Uterus (tissue), 4 donors: ENCODE data around the gene TAF11L2. TPM values are rescaled to one million over a fixed set of nuclear protein-coding genes. Genes with fewer than 3 reads are reported as not detected.
"Not testable (repeated sequence)": the region's sequence is repeated elsewhere in the genome, so short reads cannot be mapped to it uniquely, and the experiment has no call there.

Experiments used
- DNase-seq, 2 donors: peaks; one replicate each; pipeline ENCODE4 v3.0.0-alpha.2; 2019 to 2020
- H3K27ac ChIP-seq, 2 donors: fragments of 200-600 bp; sonication (generic); 1 replicate in 1 of 2; 2 replicates in 1 of 2; pipeline ENCODE4 v1.5.1; 2016 to 2018
- H3K27me3 ChIP-seq, 2 donors: fragments of 200-600 bp; sonication (generic); one replicate each; pipeline ENCODE4 v1.5.1; 2018 to 2019; ENCODE audit warnings: control low read depth in 1 of 2
- H3K36me3 ChIP-seq, 2 donors: fragments of 200-600 bp; sonication (generic); one replicate each; pipeline ENCODE4 v1.5.1; 2019; ENCODE audit warnings: control low read depth in 1 of 2
- H3K4me1 ChIP-seq, 2 donors: fragments of 200-600 bp; sonication (generic); one replicate each; pipeline ENCODE4 v1.5.1; 2018 to 2019; ENCODE audit warnings: control low read depth in 1 of 2
- H3K4me3 ChIP-seq, 2 donors: fragments of 200-600 bp; sonication (generic); 1 replicate in 1 of 2; 2 replicates in 1 of 2; pipeline ENCODE4 v1.5.1; 2018 to 2019; ENCODE audit warnings: mild to moderate bottlenecking in 1 of 2
- H3K9me3 ChIP-seq, 2 donors: fragments of 200-600 bp; sonication (generic); one replicate each; pipeline ENCODE4 v1.5.1; 2019; ENCODE audit warnings: control low read depth in 1 of 2
- POLR2A ChIP-seq, 2 donors: fragments of 450-650 bp; IDR thresholded peaks; one replicate each; pipeline ENCODE4 v1.6.1; 2016; ENCODE audit warnings: antibody characterized with exemption in 2 of 2, mild to moderate bottlenecking in 1 of 2, moderate library complexity in 1 of 2
- intact Hi-C: fragments of 100-400 bp; cut with DNase I; formaldehyde crosslinking; loops from one replicate; pipeline ENCODE4 v1.15.1; 2023; ENCODE audit warnings: low total_unique reads
- total RNA-seq, 4 donors: library from RNA; depleted of rRNA in 3 of 4; stranded (reverse); fragments of >200 nt in 3 of 4; gene quantifications; one replicate each; pipeline versions ENCODE4 v1.1.0 to v1.2.4, GENCODE V29; 2014 to 2023
- TF ChIP-seq, protein P1 (sequence below), 4 experiments: fragments of 200-600 bp in 2 of 4; fragments of 450-650 bp in 2 of 4; sonication (generic) in 2 of 4; IDR thresholded peaks; one replicate each; pipeline ENCODE4 v1.5.1; 2016 to 2019; ENCODE audit warnings: antibody characterized with exemption in 4 of 4, mild to moderate bottlenecking in 2 of 4, moderate library complexity in 1 of 4
- donor health status: DM: yes; HTN: yes; CAD: no.

TAF11L2 gene
- total RNA-seq: not detected

DNA sequence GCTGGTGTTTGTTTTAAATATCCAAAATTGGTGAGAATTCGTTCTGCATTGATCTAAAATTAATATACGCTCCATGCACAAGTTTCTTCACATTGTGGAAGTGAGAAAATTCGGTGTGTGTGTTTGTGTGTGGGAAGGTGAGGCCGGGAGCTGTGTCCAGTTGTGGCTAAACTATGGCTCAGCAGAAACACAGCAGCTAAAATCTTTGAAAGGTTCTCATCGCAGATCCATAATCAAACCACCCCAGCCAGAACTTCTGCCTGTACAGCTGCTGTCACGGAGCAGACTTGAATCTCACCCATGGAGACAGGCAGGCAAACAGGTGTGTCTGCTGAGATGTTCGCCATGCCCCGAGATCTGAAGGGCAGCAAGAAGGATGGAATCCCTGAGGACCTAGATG lies at the start of gene TAF11L2:
Gene TAF11L2, plus strand, starts transcription at position 301 of the 400 bp plus-strand sequence.
- H3K4me3 ChIP-seq, H3K9me3 ChIP-seq, H3K27ac ChIP-seq, H3K4me1 ChIP-seq, H3K36me3 ChIP-seq, H3K27me3 ChIP-seq, DNase-seq, intact Hi-C loops: not testable (repeated sequence)

DNA sequence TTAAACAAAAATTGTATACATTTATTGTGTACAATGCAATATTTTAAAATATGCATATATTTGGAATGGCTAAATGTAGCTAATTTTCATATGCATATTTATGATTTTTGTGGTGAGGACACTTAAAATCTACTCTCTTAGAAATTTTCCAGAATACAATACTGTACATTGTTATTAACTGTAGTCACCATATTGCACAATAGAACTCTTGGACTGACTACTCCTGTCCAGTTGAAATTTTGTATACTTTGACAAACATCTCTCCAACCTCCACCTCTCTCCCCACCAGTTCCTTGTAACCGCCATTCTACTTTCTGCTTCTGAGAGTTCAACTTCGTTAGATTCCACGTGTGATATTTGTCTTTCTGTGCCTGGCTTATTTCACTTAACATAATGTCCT lies 49.2 kb upstream of the TAF11L2 start:
- TF ChIP-seq, protein P1, sequence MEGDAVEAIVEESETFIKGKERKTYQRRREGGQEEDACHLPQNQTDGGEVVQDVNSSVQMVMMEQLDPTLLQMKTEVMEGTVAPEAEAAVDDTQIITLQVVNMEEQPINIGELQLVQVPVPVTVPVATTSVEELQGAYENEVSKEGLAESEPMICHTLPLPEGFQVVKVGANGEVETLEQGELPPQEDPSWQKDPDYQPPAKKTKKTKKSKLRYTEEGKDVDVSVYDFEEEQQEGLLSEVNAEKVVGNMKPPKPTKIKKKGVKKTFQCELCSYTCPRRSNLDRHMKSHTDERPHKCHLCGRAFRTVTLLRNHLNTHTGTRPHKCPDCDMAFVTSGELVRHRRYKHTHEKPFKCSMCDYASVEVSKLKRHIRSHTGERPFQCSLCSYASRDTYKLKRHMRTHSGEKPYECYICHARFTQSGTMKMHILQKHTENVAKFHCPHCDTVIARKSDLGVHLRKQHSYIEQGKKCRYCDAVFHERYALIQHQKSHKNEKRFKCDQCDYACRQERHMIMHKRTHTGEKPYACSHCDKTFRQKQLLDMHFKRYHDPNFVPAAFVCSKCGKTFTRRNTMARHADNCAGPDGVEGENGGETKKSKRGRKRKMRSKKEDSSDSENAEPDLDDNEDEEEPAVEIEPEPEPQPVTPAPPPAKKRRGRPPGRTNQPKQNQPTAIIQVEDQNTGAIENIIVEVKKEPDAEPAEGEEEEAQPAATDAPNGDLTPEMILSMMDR (IDR thresholded peaks at IDR 0.05): no peak
- TF ChIP-seq POLR2A (IDR thresholded peaks at IDR 0.05): no peak
- Histone ChIP-seq H3K4me1 (no peaks in the 10 kb centered on the region), H3K27ac (no peak overlapping the region), H3K27me3 (no peaks in the 10 kb centered on the region), H3K9me3 (no peaks in the 10 kb centered on the region), H3K36me3 (no peaks in the 10 kb centered on the region), H3K4me3 (no peak overlapping the region)
- intact Hi-C loops: no loop called here
- no peak for DNase-seq

DNA sequence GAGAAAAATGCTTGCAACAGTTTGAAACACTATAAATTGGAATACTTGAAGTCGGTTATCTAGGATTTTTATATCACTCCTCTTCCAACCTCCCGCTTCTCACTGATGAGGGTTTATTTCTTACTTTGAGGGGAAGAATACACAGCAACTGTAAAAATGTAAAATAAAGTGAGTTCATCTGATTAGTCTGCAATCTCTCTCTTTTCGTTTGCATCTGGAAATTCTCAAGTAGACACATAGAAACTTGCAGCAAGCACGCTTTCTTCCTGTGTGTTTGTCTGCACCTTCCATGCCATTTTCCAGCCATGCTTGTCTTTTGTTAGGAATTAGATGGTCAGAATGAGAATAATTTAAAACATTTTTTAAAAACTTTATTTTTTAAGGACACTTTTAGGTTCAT lies 45.1 kb upstream of the TAF11L2 start:
- Histone ChIP-seq H3K27me3 (no peaks in the 10 kb centered on the region), H3K4me1 (no peaks in the 10 kb centered on the region), H3K9me3 (no peaks in the 10 kb centered on the region), H3K36me3 (no peaks in the 10 kb centered on the region), H3K4me3 (no peak overlapping the region), H3K27ac (no peak overlapping the region)
- no peak for DNase-seq
- intact Hi-C loops: no loop called here
- TF ChIP-seq, protein P1 (IDR thresholded peaks at IDR 0.05): no peak
- no peak for TF ChIP-seq POLR2A (IDR thresholded peaks at IDR 0.05)

DNA sequence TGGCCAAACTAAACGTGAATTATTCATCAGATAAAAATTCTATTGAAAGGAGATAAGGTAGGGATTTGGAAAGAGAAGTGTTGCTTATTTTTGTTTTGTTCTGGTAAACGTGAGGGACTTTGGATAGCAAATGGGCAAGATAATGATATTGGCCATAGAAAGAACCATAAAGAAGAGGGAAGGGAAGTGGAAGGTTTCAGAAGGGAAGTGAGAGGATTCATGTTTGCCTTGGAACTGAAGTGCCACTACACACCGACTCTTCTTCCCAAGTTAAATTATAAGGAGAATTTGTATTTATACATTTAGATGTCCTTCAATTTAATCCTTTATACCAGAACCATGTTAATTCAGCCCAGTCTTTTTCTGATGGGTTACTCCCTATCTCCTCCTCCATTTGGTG lies 42.1 kb upstream of the TAF11L2 start:
- TF ChIP-seq POLR2A (IDR thresholded peaks at IDR 0.05): no peak
- TF ChIP-seq, protein P1 (IDR thresholded peaks at IDR 0.05): no peak
- Histone ChIP-seq H3K27me3 (no peaks in the 10 kb centered on the region), H3K27ac (no peak overlapping the region), H3K4me1 (no peaks in the 10 kb centered on the region), H3K9me3 (no peaks in the 10 kb centered on the region), H3K36me3 (no peaks in the 10 kb centered on the region), H3K4me3 (no peak overlapping the region)
- intact Hi-C loops: no loop called here
- DNase-seq: no peak

DNA sequence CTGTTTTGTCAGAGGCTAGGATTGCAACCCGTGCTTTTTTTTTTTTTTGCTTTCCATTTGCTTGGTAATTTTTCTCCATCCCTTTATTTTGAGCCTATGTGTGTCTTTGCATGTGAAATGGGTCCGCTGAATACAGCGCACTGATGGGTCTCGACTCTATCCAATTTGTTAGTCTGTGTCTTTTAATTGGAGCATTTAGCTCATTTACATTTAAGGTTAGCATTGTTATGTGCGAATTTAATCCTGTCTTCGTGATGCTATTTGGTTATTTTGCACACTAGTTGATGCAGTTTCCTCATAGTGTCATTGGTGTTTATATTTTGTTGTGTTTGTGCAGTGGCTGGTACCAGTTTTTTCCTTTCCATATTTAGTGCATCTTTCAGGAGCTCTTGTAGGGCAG lies 36.2 kb upstream of the TAF11L2 start:
- intact Hi-C loops: no loop called here

DNA sequence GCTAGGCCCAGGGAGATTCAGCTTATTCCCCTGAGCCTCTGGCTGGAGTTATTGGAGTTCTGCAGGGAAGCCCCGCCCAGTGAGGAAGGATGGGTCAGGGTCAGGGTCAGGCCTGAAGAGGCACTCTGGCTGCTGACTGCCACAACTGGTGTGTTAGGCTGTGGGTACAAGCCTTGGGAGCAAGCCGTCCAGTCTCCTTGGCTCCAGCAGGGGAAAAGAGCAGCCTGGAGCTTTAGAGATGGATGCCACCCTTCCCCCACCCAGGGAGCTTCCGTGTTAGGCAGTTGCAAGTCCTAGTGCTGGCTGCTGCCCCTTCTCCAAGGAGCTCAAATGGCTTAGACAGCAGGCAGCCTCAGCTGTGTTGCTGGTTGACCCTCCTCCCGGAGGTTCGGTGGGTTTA lies 34.4 kb upstream of the TAF11L2 start:
- TF ChIP-seq, protein P1 (IDR thresholded peaks at IDR 0.05): no peak
- no peak for TF ChIP-seq POLR2A (IDR thresholded peaks at IDR 0.05)
- Histone ChIP-seq H3K4me3 (no peak overlapping the region), H3K27me3 (no peaks in the 10 kb centered on the region), H3K36me3 (no peaks in the 10 kb centered on the region), H3K27ac (no peak overlapping the region), H3K4me1 (no peaks in the 10 kb centered on the region), H3K9me3 (no peaks in the 10 kb centered on the region)
- intact Hi-C loops: no loop called here
- DNase-seq: no peak

More for the DNA sequence above, 36.2 kb upstream of the TAF11L2 start:
- no peaks in the 10 kb centered on the region for H3K36me3 ChIP-seq
- no peak overlapping the region for H3K4me3 ChIP-seq
- H3K9me3 ChIP-seq: no peaks in the 10 kb centered on the region
- no peak for DNase-seq
- H3K4me1 ChIP-seq: no peaks in the 10 kb centered on the region
- H3K27me3 ChIP-seq: no peaks in the 10 kb centered on the region
- H3K27ac ChIP-seq: no peak overlapping the region
- TF ChIP-seq, protein P1 (IDR thresholded peaks at IDR 0.05): no peak
